GM03348 (cell line): Measurements from ENCODE around the gene NKG7.

Experiments
- DNase-seq: peaks from one replicate; pipeline ENCODE4 v3.0.0; 2012; ENCODE audit warnings: low spot score

NKG7 gene

GRCh38 chr19:51361239-51361638 lies 11.2 kb downstream of the NKG7 start:
- no peak for DNase-seq

GRCh38 chr19:51359294-51359693 lies 13.2 kb downstream of the NKG7 start:
- peak; percentile 81 for DNase-seq

- DNase-seq, result no peak
Observed at GRCh38 chr19:51357952-51358351, 14.5 kb downstream of the NKG7 start.

- no peak for DNase-seq
Observed at GRCh38 chr19:51356159-51356801, 16.2 kb downstream of the NKG7 start.

- DNase-seq, result no peak
Observed at GRCh38 chr19:51354742-51355148, 17.7 kb downstream of the NKG7 start.

- no peak for DNase-seq
Observed at GRCh38 chr19:51354103-51354741, 18.2 kb downstream of the NKG7 start.

GRCh38 chr19:51352783-51353360 lies 19.6 kb downstream of the NKG7 start:
- DNase-seq, result no peak

GRCh38 chr19:51351266-51351990 lies 21.0 kb downstream of the NKG7 start:
- DNase-seq, result no peak

GRCh38 chr19:51347209-51347928 lies 25.1 kb downstream of the NKG7 start:
- DNase-seq, result no peak

GRCh38 chr19:51346742-51347141 lies 25.7 kb downstream of the NKG7 start:
- no peak for DNase-seq

- no peak for DNase-seq
Observed at GRCh38 chr19:51345076-51345620, 27.3 kb downstream of the NKG7 start.

GRCh38 chr19:51342631-51343569 lies 29.6 kb downstream of the NKG7 start:
- DNase-seq, result no peak

GRCh38 chr19:51341976-51342580 lies 30.4 kb downstream of the NKG7 start, which contains the start of gene VSIG10L:
Gene VSIG10L, minus strand, starts transcription at chr19:51342139. Its CDS starts 15 bp downstream, at chr19:51342124.
- no peak for DNase-seq

GRCh38 chr19:51341066-51341465 lies 31.4 kb downstream of the NKG7 start:
- no peak for DNase-seq

- DNase-seq, result peak; percentile 100
Observed at GRCh38 chr19:51339687-51340656, 32.5 kb downstream of the NKG7 start.

GRCh38 chr19:51339313-51339686 lies 33.2 kb downstream of the NKG7 start:
- no peak for DNase-seq

- DNase-seq, result peak; percentile 92
Observed at GRCh38 chr19:51338563-51339312, 33.7 kb downstream of the NKG7 start.

- DNase-seq, result no peak
Observed at GRCh38 chr19:51337861-51338562, 34.4 kb downstream of the NKG7 start.
